Upper lobe of left lung (tissue), 4 donors: ENCODE measurements around the gene CCDC178.

Source experiments
- CTCF ChIP-seq, 6 experiments: fragments of 450-650 bp in 4 of 6; fragments of 200-600 bp in 2 of 6; sonication (generic) in 2 of 6; IDR thresholded peaks; one replicate each; pipeline ENCODE4 v1.5.1; 2016 to 2019; ENCODE audit warnings: antibody characterized with exemption in 6 of 6
- EP300 ChIP-seq, 4 donors: sonication (generic); formaldehyde crosslinking; IDR thresholded peaks; one replicate each; pipeline ENCODE4 v1.5.1; 2017; ENCODE audit warnings: antibody characterized with exemption in 4 of 4, control low read depth in 2 of 4
- POLR2A ChIP-seq, 4 donors: fragments of 450-650 bp; IDR thresholded peaks; one replicate each; pipeline ENCODE4 v1.5.1; 2016 to 2017; ENCODE audit warnings: antibody characterized with exemption in 4 of 4, mild to moderate bottlenecking in 2 of 4
- POLR2AphosphoS5 ChIP-seq, 2 donors: sonication (generic); formaldehyde crosslinking; IDR thresholded peaks; one replicate each; pipeline ENCODE4 v1.5.1; 2017; ENCODE audit warnings: antibody characterized with exemption in 2 of 2

DNA sequence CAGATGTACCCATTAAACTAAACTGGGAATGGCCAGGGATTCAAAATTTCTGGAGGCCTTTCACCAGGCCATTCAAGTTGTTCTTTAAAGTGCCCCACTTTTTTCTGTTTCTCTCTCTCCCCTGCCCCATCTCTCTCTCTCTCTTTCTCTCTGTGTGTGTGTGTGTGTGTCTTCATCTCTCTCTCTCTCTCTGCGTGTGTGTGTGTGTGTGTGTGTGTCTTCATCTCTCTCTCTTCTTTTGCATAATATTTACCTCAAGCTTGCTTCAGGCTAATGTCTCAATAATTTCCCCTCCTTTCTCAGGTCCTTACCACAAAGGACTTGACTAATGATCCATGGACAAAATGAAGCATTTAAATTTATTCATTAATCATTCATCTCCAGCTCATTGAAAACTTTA, 503.5 kb downstream of the CCDC178 start:
- no peak for TF ChIP-seq CTCF (IDR thresholded peaks at IDR 0.05)
- TF ChIP-seq POLR2A (IDR thresholded peaks at IDR 0.05): no peak
- TF ChIP-seq POLR2AphosphoS5 (IDR thresholded peaks at IDR 0.05): no peak
- no peak for TF ChIP-seq EP300 (IDR thresholded peaks at IDR 0.05)
